Vagina (tissue), 2 donors: ENCODE results near the gene HACD2. TPM values are rescaled to one million over a fixed set of nuclear protein-coding genes. Genes with fewer than 3 reads are reported as not detected.

Source experiments
- DNase-seq, 2 donors: peaks; one replicate each; pipeline ENCODE4 v3.0.0-alpha.2; 2017; ENCODE audit errors: extremely low spot score in 2 of 2
- H3K27ac ChIP-seq: fragments of 200-600 bp; sonication (generic); one replicate; pipeline ENCODE4 v1.5.1; 2019
- H3K27me3 ChIP-seq: fragments of 200-600 bp; sonication (generic); one replicate; pipeline ENCODE4 v1.5.1; 2019
- H3K36me3 ChIP-seq, 2 donors: fragments of 200-600 bp; sonication (generic); one replicate each; pipeline ENCODE4 v1.5.1; 2017 to 2019
- H3K4me1 ChIP-seq: fragments of 200-600 bp; sonication (generic); one replicate; pipeline ENCODE4 v1.5.1; 2019
- H3K4me3 ChIP-seq, 2 donors: fragments of 200-600 bp; sonication (generic); 1 replicate in 1 of 2; 2 replicates in 1 of 2; pipeline ENCODE4 v1.5.1; 2016 to 2019
- H3K9me3 ChIP-seq: fragments of 200-600 bp; sonication (generic); one replicate; pipeline ENCODE4 v1.5.1; 2019
- CTCF ChIP-seq, 3 experiments: fragments of 450-650 bp in 2 of 3; fragments of 200-600 bp in 1 of 3; sonication (generic) in 1 of 3; IDR thresholded peaks; one replicate each; pipeline ENCODE4 v1.5.1; 2017 to 2019; ENCODE audit warnings: antibody characterized with exemption in 3 of 3, mild to moderate bottlenecking in 2 of 3, moderate library complexity in 2 of 3
- POLR2A ChIP-seq, 2 donors: fragments of 450-650 bp; IDR thresholded peaks; one replicate each; pipeline ENCODE4 v1.6.1; 2017; ENCODE audit warnings: antibody characterized with exemption in 2 of 2, mild to moderate bottlenecking in 2 of 2, moderate library complexity in 2 of 2
- POLR2AphosphoS5 ChIP-seq, 2 donors: sonication (generic); formaldehyde crosslinking; IDR thresholded peaks; one replicate each; pipeline ENCODE4 v1.9.0; 2017; ENCODE audit warnings: antibody characterized with exemption in 2 of 2, mild to moderate bottlenecking in 2 of 2, low read depth in 1 of 2; ENCODE audit not compliant: insufficient read depth in 1 of 2
- intact Hi-C: fragments of 100-400 bp; cut with DNase I; formaldehyde crosslinking; loops from one replicate; pipeline ENCODE4 v1.15.1; 2023
- total RNA-seq: library from RNA; depleted of rRNA; stranded (reverse); fragments of >200 nt; gene quantifications from one replicate; pipeline ENCODE4 v1.2.3, GENCODE V29; 2016

Gene HACD2
- total RNA-seq, 1 donor from 2014 or later: 26.3 TPM

DNA sequence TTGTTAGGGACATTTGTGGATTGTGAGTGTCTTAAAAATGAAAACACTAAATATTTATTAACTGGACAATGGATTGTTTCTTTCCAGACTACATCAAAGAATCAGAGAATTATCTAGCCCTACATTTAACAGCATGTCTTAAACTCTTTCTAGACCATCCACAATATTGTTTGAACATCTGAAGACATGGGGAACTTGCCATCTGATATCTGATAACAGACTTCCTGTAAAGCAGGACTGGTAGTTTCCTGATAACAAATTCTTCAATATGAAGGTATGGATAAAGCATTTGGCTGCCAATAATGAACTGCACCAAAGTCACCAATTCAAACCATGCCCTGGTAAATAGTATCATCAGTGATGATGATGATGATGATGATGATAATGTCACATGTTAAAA lies 26.2 kb upstream of the HACD2 start:
- DNase-seq: no peak
- intact Hi-C loops: no loop called here
- H3K27ac ChIP-seq: no peak overlapping the region
- no peaks in the 10 kb centered on the region for H3K27me3 ChIP-seq
- H3K36me3 ChIP-seq: peaks cover 0 to 12% of the 10 kb centered on the region in 2 donors
- TF ChIP-seq POLR2A (IDR thresholded peaks at IDR 0.05): no peak
- no peak for TF ChIP-seq CTCF (IDR thresholded peaks at IDR 0.05)
- TF ChIP-seq POLR2AphosphoS5 (IDR thresholded peaks at IDR 0.05; ENCODE audit: insufficient read depth in 1 of 2, low read depth in 1 of 2): no peak
- no peak overlapping the region for H3K4me3 ChIP-seq
- no peaks in the 10 kb centered on the region for H3K9me3 ChIP-seq
- no peaks in the 10 kb centered on the region for H3K4me1 ChIP-seq

- TF ChIP-seq CTCF (IDR thresholded peaks at IDR 0.05): no peak
- intact Hi-C loops: no loop called here
- Histone ChIP-seq H3K27ac (no peak overlapping the region), H3K36me3 (peaks cover 0 to 12% of the 10 kb centered on the region in 2 donors), H3K4me3 (no peak overlapping the region), H3K27me3 (no peaks in the 10 kb centered on the region), H3K9me3 (no peaks in the 10 kb centered on the region), H3K4me1 (no peaks in the 10 kb centered on the region)
- no peak for DNase-seq
Measured at GRCh38 chr3:123610331-123610730, 25.5 kb upstream of the HACD2 start.

- TF ChIP-seq POLR2AphosphoS5 (IDR thresholded peaks at IDR 0.05; ENCODE audit: insufficient read depth in 1 of 2, low read depth in 1 of 2) (no peak), CTCF (IDR thresholded peaks at IDR 0.05) (no peak), POLR2A (IDR thresholded peaks at IDR 0.05) (no peak)
- Histone ChIP-seq H3K9me3 (no peaks in the 10 kb centered on the region), H3K4me1 (no peaks in the 10 kb centered on the region), H3K36me3 (peaks cover 0 to 7% of the 10 kb centered on the region in 2 donors), H3K4me3 (no peak overlapping the region), H3K27me3 (no peaks in the 10 kb centered on the region), H3K27ac (no peak overlapping the region)
- intact Hi-C loops: no loop called here
- no peak for DNase-seq
Measured at GRCh38 chr3:123609063-123609462, 24.2 kb upstream of the HACD2 start.

GRCh38 chr3:123608263-123608937 lies 23.5 kb upstream of the HACD2 start:
- Histone ChIP-seq H3K36me3 (peaks cover 0 to under 1% of the 10 kb centered on the region in 2 donors), H3K4me1 (no peaks in the 10 kb centered on the region), H3K27me3 (no peaks in the 10 kb centered on the region), H3K27ac (no peak overlapping the region), H3K9me3 (no peaks in the 10 kb centered on the region), H3K4me3 (no peak overlapping the region)
- DNase-seq: no peak
- intact Hi-C loops: no loop called here
- TF ChIP-seq POLR2AphosphoS5 (IDR thresholded peaks at IDR 0.05; ENCODE audit: insufficient read depth in 1 of 2, low read depth in 1 of 2) (no peak), POLR2A (IDR thresholded peaks at IDR 0.05) (no peak), CTCF (IDR thresholded peaks at IDR 0.05) (no peak)

DNA sequence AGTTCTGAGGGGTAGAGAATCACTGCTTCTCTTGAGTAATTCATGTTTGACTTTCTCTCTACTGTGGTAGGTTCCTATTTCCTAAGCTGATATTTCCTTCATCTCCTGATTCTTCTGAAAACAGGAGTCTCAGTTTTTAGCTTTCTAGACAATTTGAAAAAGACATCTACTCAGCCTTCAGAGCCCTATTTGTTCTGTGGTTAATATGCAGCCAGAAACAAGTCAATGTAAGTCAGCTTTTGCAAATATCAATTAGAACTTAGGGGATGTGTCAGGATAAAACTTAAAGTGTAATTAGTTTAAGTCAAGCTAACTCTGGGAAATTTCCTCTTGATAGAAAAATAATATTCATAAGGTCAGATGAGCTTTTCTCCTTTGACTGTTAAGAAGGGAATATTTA lies 21.7 kb upstream of the HACD2 start:
- DNase-seq: no peak
- Histone ChIP-seq H3K27me3 (no peaks in the 10 kb centered on the region), H3K36me3 (no peaks in the 10 kb centered on the region), H3K27ac (no peak overlapping the region), H3K4me3 (no peak overlapping the region), H3K9me3 (no peaks in the 10 kb centered on the region), H3K4me1 (no peaks in the 10 kb centered on the region)
- intact Hi-C loops: no loop called here
- no peak for TF ChIP-seq POLR2AphosphoS5 (IDR thresholded peaks at IDR 0.05; ENCODE audit: insufficient read depth in 1 of 2, low read depth in 1 of 2)
- TF ChIP-seq CTCF (IDR thresholded peaks at IDR 0.05): no peak
- TF ChIP-seq POLR2A (IDR thresholded peaks at IDR 0.05): no peak
